B cell (primary cell): ENCODE data around the gene OR2L2.

Experiments used
- EZH2 ChIP-seq: IDR thresholded peaks from 2 replicates; pipeline ENCODE4 v1.6.1; 2012; ENCODE audit warnings: borderline replicate concordance, low read depth, mild to moderate bottlenecking, moderate library complexity, low read length; ENCODE audit not compliant: insufficient read depth, poor library complexity, severe bottlenecking
- TF ChIP-seq, protein P1 (sequence below): fragments of 200-600 bp; IDR thresholded peaks from one replicate; pipeline ENCODE4 v1.8.0; 2022; ENCODE audit warnings: antibody characterized with exemption, mild to moderate bottlenecking

DNA sequence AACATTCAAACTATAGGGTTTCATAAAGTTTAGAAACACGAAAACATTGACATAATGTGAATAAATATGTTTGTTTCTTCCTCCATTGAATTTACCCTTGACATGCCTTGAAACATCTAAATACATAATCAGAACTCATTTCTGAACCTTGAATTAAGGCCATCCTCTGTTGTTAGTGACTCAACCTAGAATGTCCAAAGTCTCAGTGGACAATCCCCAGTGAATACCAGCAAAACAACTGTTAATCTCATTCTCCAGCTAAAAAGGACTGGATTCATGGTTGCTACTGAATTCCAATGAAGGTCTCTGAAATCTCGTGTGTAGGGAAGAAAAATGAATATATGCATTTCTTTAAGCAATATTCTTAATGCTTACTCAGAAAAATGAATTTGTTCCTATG is at the start of gene OR2L2:
- TF ChIP-seq, protein P1, sequence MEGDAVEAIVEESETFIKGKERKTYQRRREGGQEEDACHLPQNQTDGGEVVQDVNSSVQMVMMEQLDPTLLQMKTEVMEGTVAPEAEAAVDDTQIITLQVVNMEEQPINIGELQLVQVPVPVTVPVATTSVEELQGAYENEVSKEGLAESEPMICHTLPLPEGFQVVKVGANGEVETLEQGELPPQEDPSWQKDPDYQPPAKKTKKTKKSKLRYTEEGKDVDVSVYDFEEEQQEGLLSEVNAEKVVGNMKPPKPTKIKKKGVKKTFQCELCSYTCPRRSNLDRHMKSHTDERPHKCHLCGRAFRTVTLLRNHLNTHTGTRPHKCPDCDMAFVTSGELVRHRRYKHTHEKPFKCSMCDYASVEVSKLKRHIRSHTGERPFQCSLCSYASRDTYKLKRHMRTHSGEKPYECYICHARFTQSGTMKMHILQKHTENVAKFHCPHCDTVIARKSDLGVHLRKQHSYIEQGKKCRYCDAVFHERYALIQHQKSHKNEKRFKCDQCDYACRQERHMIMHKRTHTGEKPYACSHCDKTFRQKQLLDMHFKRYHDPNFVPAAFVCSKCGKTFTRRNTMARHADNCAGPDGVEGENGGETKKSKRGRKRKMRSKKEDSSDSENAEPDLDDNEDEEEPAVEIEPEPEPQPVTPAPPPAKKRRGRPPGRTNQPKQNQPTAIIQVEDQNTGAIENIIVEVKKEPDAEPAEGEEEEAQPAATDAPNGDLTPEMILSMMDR = no peak
- no peak for TF ChIP-seq EZH2
